ENCODE data around the gene ZNF329.

DNA sequence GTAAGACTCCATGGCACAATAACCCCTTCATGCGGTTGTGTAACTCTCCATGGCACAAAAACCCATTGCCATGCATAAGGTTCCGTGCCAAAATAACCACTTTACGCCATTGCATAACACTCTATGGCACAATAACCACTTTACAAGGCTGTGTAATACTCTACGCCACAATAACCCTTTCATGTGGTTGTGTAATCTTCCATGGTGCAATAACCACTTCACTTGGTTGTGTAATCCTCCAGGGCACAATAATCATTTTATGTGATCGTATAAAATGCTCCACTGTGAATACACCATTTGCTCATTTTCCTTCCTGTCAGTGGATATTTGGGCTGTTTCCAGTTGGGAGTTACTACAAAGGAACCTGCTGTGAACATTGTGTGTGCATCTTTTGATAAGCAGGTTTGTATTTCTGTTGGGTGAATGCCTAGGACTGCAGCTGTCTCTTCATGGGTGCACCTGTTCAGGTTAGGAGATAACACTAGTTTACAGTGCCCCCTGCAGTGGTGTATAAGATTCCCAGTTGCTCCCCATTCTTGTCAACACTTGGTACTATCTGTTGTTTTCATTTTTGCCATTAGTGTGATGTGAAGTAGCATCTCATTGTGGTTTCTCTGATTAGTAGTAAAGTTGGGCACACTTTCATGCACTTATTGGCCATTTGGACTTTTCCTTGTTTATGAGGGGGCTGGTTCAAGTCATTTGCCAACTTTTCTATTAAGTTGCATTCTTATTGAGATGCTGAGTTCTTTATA lies 31.4 kb downstream of the ZNF329 start:
- TF ChIP-seq, protein P1, sequence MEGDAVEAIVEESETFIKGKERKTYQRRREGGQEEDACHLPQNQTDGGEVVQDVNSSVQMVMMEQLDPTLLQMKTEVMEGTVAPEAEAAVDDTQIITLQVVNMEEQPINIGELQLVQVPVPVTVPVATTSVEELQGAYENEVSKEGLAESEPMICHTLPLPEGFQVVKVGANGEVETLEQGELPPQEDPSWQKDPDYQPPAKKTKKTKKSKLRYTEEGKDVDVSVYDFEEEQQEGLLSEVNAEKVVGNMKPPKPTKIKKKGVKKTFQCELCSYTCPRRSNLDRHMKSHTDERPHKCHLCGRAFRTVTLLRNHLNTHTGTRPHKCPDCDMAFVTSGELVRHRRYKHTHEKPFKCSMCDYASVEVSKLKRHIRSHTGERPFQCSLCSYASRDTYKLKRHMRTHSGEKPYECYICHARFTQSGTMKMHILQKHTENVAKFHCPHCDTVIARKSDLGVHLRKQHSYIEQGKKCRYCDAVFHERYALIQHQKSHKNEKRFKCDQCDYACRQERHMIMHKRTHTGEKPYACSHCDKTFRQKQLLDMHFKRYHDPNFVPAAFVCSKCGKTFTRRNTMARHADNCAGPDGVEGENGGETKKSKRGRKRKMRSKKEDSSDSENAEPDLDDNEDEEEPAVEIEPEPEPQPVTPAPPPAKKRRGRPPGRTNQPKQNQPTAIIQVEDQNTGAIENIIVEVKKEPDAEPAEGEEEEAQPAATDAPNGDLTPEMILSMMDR (conservative IDR thresholded peaks at IDR 0.05): no peak
- no peak for TF ChIP-seq EZH2 (IDR thresholded peaks at IDR 0.05; ENCODE audit: low read depth)
